Erythroblast (primary cell): ENCODE measurements around the gene OR2K2.
"Not testable (repeated sequence)": the region's sequence is repeated elsewhere in the genome, so short reads cannot be mapped to it uniquely, and the experiment has no call there.

ENCODE experiments used
- DNase-seq, 2 experiments: peaks; one replicate each; lab custom pipeline; 2025; lab: John Stamatoyannopoulos, UW
- GATA1 ChIP-seq: IDR thresholded peaks from 2 replicates; pipeline ENCODE4 v1.6.1; 2011; ENCODE audit warnings: low read depth, mild to moderate bottlenecking, control low read depth, low read length, moderate library complexity
- POLR2A ChIP-seq: IDR thresholded peaks from 2 replicates; pipeline ENCODE4 v1.6.1; 2011; ENCODE audit warnings: mild to moderate bottlenecking, low read length

OR2K2 gene

DNA sequence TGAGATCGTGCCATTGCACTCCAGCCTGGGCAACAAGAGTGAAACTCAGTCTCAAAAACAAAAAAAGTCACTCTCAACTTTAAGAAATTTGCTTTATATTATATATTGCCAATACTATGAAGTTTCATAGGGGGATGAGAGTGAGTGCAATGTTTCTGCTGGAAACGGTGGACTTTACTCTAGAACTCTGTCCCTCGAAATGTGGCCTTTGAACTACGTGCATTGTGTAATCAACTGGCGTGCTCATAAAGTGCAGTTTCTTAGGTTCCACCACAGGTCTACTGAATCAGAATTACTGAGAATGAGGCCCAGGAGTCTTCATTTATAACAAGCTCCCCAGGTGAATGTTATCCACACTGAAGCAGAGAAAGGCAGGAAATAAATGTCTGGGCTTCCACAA lies 24.1 kb downstream of the OR2K2 start:
- TF ChIP-seq GATA1 (no peak), POLR2A (no peak)
- DNase-seq, result no peak

- not testable (repeated sequence) for DNase-seq
Observed at GRCh38 chr9:111304000-111304399, 26.0 kb downstream of the OR2K2 start.

- TF ChIP-seq POLR2A, result no peak
- no peak for TF ChIP-seq GATA1
- no peak for DNase-seq
Observed at GRCh38 chr9:111301195-111301594, 28.8 kb downstream of the OR2K2 start.

DNA sequence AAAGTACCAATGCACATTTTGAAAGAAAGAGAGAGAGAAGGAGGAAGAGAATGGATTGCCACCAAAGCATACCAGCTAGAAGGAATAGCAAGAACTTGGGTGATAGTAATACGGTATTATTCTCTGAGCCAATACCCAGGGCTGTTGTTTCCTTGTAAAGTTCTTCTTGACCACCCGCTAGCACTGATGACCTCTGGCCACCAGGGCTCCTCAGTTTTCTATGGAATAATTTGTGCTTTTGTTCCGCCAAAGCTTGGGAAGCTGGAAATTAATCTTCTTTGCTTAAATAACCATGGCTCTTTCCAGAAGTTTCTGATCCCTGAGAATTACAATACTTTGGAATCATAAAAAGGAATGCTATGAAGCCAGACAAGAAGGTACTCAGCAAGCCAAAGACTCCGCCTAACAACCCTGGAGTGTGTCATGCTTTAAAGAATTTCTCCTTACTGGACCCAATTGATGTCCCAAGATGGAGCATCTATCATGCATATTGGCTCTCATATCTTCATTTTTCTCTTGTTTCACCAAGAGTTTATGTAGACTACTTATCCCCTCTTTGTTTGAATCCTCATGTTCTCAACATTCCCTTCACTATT lies 29.8 kb downstream of the OR2K2 start:
- TF ChIP-seq POLR2A (no peak), GATA1 (no peak)
- DNase-seq, result no peak

- DNase-seq, result not testable (repeated sequence)
Observed at GRCh38 chr9:111299599-111299966, 30.4 kb downstream of the OR2K2 start.

DNA sequence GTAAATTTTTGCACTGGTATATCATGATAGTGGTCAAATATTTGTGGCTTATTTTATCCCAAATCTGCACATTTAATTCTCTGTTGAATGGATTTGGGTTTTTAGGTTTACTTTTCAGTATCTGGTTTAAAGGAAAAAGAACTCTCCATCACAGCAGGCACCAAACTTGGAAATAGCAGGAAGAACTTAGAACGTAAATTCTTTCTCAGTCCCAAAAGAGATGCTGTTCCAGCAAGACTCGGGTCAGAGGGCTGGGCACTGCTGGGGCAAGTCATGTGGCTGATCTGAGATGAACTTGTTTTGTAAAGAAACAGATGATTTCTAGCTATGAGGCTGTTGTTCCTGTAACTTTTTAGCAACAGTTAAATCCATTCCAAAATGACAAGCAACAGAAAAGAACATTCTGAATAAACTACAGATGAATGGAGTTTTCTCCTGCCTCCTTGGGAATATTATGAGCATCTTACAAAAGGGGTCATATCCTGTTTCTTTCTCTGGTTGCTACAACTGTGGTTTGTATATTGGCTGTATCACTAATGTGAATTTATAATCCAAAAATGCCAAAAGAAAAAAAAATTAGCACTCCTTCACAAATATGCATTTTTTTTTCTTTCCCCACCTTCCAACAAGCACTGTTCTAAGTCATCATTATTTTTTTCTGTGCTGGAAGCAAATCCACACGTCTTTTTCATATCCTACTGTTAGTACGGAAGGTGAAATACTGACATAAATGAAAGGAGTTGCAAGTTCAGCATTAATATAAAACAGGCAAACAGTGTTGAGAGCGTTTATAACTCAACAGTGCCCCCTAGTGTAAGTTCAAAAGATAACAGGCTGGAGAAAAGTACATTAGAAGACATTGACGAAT lies 31.1 kb downstream of the OR2K2 start:
- peak; percentile 38 to 63 for DNase-seq
- no peak for TF ChIP-seq GATA1
- no peak for TF ChIP-seq POLR2A

DNA sequence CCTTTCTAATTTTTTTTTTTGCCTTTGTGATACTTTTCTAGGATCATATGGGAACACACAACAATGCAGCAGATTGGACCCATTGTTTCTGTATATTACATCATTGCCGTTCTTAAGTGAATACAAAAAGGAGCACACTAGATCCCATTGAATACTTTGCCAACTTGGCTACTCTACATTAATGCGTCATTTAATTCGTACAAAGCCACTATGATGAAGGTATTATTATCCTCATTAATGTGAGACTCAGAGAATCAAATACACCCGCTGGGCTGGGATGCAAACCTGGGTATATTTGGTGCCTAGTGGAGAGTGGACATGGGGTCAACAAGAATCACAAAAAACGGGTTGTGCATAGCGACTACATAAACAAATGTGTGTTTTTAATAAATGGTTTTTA lies 31.9 kb downstream of the OR2K2 start:
- no peak for TF ChIP-seq GATA1
- no peak for TF ChIP-seq POLR2A
- DNase-seq, result no peak

- TF ChIP-seq POLR2A, result no peak
- no peak for TF ChIP-seq GATA1
Observed at GRCh38 chr9:111297066-111297824, 32.8 kb downstream of the OR2K2 start.

DNA sequence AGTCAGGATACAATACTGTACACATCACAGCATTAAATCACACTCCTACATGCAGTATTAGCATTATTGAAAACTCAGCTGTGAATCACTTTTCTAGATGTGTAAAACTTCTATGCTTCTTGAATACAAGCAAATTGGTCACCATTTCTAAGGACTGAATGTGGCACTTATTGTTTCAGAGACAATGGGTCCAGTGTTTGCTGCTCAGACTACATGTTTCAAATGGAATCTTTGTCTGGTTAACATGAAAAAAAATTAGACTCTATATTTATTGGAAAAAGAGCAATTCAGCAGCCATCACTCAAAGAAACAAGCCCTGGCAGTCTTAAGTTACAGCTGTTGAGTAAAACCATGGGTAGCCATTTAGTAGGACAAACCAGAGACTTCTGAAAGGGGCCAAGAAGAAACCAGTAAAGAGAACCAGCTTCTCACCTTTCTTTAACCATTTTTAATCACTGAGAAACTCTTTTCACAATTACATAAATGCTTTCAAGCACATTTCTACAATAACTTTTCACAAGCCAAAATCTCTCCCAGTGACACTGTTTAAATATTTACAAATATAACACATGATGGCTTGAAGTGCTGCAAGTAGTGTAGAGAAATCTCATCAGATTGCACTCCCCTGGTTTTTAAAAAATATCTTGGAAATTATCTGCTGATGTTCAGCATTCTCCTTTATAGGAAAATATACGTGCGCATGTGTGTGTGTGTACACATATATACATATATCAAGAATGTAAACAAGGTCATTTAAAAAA lies 35.2 kb downstream of the OR2K2 start:
- no peak for TF ChIP-seq POLR2A
- TF ChIP-seq GATA1, result no peak
- no peak for DNase-seq

More at GRCh38 chr9:111297066-111297824, 32.8 kb downstream of the OR2K2 start:
- DNase-seq, result no peak

DNA sequence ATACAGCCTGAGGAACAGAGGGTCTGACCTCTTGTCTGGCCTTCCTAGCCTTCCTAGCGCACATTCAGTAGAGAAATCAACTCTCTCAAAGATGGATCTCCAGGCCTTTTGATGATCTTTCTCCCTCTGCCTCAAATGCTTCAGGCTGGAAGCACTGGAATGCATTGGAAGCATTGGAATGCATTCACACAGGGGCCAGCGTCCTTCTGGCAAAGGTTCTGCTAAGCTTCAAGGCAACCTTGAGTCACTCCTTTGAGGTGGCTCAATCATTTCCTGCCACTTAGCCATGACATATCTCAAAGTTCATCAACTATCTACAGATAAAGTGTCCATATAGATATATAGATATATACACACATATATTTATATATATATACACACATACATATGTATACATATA lies 42.9 kb downstream of the OR2K2 start:
- TF ChIP-seq GATA1, result no peak
- TF ChIP-seq POLR2A, result no peak
- no peak for DNase-seq

DNA sequence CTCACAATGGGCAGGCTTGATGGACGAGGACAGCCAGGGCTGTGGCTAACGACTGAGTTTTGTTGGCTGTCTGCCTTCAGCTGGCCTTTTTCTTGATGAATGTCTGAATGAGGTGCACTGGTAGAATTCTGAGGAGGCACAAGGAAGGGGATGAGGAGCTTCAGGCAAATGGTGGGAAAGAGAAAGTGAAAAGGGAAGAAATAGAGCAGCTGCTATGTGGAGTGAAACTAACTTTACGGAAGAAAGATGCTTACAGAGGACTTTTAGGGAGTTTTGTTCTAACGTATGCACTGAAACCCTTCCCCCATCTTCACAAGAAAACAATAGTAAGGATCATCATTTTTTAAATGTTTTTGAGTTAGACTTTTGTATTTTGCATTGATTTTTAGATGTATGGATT lies 45.3 kb downstream of the OR2K2 start:
- no peak for DNase-seq

DNA sequence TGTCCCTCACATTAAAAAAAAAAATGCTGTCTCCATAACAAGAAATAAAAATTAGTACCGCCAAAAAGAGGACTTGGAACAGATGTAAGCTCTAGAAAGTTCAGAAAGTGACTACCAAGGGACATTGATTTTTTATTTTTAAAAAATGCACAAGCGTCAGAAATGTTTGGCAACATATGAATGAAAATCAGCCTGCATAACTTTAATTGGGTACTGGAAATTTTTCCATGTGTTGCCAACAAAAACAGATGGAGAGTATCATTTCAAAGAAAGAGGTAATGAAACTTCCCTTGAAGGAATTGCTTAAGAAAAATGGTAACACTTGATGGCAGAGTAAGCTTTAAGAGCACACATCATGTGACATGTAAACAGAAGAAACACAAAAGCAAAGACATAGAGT lies 47.2 kb downstream of the OR2K2 start:
- DNase-seq, result no peak
- no peak for TF ChIP-seq POLR2A
- TF ChIP-seq GATA1, result no peak

More for the DNA sequence above, 45.3 kb downstream of the OR2K2 start:
- TF ChIP-seq POLR2A (no peak), GATA1 (no peak)

- not testable (repeated sequence) for DNase-seq
Observed at GRCh38 chr9:111280795-111281194, 49.2 kb downstream of the OR2K2 start.
